Hematopoietic multipotent progenitor cell treated with erythropoietin and hydrocortisone succinate and interleukin-3 and kit ligand, for 17 days (in vitro differentiated cells): ENCODE results near the gene MLLT3.
A peak's percentile ranks its signal among the peaks of the same experiment; 100 is the strongest.

ENCODE experiments used
- DNase-seq: peaks from one replicate; pipeline ENCODE4 v3.0.0-alpha.2; 2015; ENCODE audit warnings: low spot score

MLLT3 gene

DNA sequence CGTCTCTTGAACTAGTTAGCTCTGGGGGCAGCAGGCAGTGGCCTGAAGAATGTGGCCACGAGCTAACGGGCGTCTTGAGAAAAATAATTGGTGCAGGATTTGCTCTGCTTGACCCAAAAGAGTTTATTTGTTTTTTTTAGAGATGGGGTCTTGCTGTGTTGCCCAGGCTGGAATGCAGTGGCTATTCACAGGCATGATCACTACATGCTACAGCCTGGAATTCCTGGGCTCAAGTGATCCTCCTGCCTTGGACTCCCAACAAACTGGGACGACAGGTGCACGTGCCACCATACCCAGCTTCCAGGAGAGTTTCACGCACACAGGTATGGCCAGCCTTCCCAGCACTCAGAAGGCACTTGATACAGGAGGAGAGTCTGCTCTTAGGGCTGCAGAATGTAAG, 203.8 kb downstream of the MLLT3 start:
- no peak for DNase-seq

DNA sequence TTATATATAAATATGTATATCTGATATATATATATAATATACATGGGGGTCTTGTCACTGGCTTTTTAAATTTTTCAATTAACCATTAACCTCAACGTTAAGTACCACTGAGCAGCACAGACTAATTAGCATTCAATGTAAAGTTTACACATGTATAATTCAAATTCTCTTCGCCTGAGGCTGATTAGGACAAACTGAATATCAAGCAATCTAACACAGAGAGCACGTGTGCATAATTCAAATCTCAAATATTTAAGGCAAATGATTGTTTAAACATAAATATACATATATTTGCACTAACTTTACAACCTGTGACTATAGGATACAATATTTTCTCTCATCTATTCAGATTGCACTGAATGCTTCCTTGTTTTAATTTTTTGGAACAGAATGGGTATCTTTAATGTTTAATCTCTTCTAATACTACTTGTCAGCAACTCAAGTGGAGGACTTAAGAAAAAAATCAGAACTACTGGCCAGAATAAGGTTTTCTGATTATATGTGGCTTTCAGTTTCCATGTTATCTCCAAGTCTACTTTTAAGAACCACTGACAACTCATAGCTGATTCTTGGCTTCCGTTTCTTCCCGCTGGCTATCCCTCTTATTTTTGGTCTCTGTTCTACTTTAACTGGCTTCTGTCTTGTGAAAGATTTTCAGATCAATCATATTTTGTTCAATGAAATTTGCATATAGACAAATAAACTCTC, 204.8 kb downstream of the MLLT3 start:
- DNase-seq: no peak

DNA sequence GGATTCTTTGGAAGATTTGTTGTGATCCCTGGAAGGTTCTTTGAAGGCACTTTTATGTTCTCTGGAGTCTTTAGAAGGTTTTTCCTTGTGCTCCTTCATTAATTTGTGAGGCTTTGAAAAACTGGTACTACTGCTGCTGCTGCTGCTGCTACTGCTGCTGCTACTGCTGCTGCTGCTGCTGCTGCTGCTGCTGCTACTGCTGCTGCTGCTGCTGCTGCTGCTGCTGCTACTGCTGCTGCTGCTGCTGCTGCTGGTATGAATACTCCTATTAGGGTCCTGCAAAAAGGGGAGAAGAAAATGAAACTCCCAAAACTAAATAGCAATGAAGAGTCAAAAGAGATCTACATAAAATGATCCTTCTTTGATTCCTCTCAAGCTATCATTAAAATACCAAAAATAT, 208.1 kb downstream of the MLLT3 start:
- DNase-seq: no peak

DNA sequence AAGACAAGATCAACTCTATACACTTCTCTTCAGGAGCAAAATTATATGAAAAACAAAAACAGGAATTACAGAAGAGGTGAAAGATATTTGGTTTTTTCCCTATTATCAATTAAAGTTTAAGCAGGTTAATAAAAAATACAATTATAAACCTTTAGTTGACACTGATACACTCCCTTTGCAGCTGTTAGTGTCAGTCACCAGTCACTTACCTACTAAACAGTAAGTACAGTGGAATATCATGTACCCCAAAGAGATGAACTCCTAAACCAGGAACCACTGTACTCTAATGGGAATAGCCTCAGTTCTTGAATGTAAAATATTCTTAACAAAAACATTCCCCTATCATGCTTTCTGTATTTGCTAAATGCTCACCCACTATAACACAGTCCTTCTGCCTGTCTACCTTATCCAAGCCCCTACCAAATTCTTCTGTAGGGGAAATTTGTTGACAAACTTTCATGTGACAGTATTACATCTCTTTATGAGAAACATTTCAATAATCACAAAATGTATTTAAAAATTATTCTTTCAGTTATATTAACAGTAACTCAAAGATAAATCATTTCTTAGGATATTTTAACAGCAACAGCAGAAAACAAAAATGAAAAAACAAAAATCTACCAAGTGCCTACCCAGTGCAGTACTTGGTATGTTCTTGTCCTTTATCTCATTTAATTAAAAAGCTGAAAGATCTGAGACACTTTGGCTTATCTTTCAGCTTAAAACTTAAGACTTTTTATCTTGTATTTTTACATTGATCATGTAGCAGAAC, 212.8 kb downstream of the MLLT3 start:
- no peak for DNase-seq

DNA sequence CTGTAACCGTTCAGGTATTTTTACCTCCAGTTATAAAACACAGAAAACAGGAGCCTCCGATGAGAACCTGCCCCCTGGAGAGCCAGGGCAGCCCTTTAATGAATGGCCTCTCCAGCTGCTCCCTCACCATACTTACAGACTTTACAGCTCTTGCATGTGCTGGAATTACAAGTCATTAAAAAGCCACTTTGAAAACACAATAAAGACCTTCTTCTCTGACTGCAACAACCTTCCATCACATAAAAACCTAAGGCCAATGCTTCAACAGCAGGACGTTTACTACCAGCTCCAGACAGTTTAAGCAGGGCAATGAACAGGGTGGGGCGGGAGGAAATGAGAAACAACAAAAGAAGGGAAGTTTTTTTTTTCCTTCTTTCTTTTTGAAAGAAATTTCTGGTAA, 213.8 kb downstream of the MLLT3 start:
- no peak for DNase-seq

DNA sequence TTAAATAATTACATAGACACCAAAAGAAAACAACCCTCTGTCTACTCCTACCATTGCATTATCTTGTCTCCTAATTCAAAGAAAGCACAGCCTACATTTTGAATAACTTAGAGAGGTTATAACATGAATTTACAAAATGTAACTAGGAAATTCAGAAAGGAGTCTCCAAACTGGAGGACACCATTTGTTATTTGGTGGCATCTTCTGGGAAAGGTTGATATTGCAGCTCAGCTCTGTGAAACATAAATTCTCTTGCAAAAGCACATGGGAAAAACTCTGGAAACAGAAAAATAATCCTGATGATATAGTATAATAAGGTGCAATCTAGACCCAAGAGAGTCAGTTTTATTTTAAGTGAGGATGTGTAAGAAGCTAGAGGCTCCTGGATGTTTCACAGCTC, 215.3 kb downstream of the MLLT3 start:
- peak; percentile 44 for DNase-seq

DNA sequence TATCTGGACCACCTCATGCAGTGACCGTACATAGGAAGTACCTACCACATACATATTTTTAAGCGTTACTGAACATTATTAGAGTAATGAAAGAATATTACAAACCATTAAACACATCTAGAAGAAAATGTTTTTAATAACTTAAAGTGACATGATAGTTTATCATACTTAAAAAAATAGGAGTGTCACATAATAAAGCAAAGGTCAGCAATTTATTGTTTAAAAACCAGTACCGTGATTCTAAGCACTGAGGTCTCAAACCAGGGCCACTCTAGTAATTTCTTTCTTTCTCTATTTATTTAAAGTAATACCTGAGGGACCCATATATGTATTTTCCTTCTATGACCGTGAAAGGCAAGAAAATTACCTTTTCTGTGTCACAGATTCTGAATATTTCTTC, 216.0 kb downstream of the MLLT3 start:
- DNase-seq: no peak

DNA sequence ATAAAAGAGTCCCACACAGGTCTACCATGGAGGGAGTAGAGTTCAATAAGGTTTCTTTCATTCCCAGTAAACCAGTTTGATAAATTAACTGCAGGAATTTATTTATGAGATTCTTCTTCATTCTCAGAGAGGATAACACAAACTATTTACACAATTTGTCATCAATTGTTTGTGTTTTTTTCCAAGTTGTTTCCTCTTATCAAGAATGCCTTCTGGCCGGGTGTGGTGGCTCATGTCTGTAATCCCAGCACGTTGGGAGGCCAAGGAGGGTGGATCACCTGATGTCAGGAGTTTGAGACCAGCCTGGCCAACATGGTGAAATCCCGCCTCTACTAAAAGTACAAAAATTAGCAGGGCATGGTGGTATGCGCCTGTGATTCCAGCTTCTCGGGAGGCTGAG, 216.7 kb downstream of the MLLT3 start:
- DNase-seq: peak; percentile 45

DNA sequence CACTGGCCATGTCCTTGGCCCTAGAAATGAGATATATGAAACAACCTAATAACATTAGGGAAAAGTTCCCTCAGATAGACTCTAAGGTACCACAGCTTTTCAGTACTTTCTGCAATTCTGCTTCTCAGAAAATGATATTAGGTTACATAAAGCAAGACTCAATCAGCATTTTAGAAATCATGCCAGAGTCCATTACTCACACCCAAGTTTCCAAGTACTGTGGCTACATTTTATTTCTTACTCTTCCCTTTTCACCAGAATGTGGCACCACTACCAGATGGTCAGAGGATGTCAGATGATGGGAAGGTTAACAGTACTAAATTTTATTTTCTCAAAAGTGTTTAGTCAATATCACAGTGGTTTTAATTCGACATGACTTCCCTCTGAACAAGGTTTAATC, 217.2 kb downstream of the MLLT3 start:
- no peak for DNase-seq

DNA sequence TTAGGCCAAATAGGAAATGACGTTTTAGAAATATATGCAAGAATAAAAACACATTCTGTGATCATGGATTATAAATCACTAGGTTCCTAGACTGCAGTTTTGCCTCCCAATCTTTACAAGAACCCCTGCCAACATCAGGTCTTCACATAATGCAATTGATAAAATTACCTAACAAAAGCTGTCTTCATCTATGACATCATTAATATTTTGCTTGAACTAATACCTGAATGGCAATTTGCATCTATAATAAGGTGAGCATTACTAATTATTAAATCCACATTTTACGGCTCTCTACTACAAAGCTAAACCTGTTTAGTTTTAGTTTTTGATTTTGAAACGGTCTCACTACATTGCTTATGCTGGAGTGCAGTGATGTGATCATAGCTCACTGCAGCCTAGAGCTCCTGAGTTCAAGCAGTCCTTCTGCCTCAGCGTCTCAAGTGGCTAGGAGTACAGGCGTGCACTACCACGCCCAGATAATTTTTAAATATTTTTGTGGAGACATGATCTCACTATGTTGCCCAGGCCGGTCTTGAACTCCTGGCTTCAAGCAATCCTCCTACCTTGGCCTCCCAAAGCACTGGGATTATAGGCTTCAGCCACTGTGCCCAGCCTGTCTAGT, 218.0 kb downstream of the MLLT3 start:
- DNase-seq: no peak

DNA sequence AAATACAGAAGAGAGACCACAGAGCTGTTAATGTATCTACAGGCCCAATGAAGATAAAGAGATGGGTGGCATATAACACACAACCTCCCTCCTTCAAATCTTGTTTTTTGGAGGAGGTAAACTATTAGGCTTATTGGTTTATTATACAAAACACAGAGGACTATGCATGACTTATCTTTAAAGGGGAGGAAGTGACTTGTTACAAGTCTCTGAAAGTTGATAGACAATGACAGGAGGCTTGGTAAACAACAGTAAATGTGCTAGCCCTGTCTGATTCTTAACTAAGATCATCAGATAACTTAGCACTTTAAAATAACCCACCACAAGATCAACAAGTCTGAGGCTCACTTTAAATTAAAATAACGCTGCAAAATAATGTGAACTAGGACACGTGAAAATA, 219.0 kb downstream of the MLLT3 start:
- no peak for DNase-seq

DNA sequence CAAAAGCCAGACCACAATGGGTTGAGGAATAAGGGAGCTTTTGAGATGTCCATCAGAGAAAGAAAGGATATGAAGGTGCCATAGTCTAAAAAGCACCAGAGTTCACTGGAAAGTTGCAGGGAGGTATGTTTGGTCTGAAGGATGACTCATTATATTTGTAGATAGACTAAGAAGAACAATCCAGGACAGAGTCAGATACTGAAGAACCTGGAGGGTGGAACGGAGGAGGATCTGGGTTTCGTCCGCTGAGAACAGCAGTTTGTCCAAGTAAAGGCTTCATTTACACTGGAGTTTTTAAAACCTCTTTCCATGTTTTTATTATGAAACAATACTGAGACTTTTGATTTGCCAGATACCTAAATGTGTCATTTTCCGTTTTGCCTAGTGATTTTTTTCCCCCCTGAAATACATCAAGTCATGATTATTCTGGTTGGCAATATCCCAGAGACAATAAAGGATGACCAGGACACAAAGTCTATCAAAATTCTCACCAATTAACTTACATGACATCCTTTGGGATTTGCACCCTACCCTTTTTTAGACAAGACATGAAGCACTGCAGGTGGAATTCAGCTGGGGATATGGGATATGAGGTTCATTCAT, 219.9 kb downstream of the MLLT3 start:
- no peak for DNase-seq

DNA sequence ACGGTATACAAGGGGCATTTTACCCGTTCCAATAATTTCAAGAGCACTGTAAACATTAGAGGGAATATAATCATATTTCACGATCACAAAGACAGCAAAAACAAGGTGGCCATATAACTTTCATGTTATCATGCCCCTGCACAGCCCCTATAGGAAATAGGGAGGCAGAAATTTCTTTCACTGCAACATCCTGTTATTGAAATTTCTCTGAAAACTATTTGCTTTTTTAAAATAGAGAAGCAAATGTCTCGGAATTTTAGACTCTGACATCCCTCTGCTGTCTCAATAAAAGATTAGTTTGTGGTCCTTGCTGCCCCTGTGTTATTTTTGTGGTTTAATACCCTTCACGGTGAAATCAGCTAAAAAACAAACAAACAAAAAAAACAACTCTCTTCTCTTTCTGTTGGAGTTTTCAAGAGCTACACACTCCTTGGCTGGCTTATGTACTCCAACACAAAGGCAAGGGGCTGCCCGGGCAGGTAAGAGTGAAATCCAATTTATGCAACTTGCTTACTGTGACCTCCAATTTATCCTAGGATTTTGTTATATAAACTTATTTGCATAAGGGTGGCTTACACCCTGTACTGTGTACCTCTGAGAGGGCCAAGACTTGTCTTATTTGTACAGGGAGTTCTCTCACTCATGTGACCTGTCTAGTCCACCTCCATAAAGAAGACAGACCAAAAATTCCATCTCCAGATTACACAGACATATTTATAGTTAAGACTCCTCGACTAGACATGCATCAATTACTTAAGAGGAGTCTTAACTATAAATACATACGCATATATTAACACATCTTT, 223.6 kb downstream of the MLLT3 start:
- no peak for DNase-seq

DNA sequence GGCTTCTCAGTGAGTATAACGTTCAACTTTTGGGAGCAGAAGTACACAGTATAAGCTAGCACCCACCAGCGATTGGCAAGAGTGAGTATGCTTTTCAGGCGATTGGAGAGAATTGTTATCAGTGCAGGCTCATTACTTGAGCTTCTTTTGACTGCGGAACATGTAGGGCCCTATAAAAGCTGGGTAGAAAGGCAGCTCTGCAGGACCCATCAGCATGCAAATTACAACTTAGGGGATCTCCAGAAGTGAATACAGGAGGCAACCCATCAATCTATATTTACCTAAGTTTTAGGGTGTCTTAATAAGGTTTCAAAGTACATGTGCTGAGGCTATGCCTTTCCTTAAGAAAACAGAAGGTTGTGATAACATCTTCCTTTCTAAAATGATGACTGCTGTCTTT, 225.0 kb downstream of the MLLT3 start:
- no peak for DNase-seq

DNA sequence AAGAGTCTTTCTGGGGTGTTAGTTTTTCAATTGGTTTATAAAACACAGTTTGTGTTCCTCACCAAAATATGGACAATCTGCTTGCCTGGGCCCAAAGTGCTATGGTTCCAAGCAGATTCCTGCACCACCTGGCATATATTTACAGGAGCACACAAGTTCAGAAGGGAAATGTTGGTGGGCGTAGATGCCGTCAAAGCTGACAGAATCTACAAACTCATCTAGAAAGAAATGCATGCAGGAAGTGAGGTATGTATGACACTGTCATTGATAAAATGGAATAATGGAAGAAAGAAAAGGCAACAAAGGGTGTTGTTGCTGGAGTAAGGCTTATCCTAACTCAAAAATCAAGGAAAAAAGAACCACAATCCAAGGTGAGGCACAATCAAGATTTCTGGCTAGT, 225.8 kb downstream of the MLLT3 start:
- no peak for DNase-seq

DNA sequence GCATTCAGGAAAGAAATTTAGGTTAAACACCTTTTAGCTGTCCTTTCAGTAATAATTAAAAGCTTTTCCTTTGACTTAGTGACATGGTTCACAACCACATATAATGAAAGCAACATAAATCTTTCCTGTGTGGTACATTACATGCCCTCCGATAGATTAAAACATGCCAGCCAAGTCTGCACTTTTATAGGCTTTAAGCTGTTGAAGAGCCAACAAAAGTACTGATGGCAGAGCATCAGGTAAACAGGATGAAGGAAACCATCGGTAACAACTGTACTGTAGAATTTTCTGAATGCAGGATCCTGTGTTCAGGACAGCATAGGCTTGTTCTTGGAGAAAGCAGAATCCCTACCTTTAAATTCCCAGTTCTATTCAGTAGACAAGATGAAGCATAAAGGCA, 226.6 kb downstream of the MLLT3 start:
- no peak for DNase-seq

DNA sequence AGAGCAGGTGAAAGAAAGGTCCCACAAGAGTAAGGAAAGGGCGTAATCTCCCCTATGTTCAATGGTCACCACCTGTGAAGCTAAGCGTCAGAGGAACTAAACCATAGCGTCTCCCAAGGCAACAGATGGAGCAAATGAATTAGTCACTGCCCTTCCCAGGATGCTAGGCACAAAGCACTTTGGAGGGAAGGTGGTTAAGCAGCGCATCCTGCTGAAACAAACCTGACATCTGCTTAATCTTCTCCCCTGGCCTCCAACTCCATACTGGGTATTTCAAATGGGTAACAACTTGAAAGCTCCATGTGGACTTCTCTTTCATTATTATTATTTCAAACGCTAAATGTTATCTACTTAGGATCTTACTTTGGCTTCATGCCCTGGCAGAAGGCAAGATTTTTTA, 227.3 kb downstream of the MLLT3 start:
- no peak for DNase-seq

DNA sequence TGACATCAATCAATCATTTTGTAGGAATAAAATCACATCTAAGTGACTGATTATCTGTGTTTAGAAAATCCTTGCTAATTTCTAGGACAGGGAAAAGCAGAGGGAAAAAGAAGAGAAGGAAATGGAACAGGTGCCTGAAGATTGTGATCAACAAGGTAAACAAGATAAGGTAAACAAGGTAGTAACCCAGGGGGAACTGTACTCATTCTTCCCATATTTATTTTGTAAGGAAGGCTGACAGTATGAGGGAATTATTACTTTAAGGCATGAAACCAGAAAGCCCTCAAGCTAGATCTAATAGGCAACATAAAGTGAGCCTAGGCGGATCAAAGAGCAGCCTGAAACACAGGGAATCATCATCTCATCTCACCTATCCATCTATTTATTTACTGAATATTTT, 231.1 kb downstream of the MLLT3 start:
- DNase-seq: no peak

DNA sequence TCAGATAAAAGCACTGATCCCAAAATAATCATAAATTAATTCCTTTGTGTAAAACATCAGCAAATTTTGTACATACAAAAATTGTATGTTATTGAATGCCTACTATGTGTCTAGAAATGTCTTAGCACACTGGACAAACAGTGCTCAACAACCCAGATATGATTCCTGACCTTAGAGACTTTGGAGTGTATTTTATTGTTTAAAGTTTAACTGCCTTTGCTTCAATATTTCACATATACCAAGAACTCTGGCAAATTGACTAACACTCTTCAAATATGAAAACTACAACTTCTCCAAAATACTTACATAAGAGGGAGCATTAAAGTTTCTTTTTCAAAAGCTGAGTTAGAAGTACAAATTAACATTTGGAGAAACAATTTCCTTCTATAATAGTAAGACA, 231.9 kb downstream of the MLLT3 start:
- no peak for DNase-seq

DNA sequence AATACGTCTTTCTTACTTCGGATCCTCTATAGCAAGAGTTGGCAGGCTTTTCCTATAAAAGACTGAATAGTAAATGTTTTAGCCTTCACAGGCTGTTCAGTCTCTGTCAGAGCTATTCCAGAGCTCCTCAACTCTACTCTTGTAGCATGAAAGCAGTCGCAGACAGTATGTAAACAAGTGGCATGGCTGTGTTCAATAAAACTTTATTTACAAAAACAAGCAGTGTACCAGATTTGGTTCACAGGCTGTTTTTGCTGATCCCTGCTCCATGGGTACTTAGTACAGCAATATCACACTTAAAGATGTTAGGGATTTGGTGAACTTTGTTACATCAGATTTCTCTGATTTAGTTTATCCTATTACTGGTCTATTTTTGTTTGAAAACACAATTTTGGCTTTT, 235.2 kb downstream of the MLLT3 start:
- DNase-seq: no peak

DNA sequence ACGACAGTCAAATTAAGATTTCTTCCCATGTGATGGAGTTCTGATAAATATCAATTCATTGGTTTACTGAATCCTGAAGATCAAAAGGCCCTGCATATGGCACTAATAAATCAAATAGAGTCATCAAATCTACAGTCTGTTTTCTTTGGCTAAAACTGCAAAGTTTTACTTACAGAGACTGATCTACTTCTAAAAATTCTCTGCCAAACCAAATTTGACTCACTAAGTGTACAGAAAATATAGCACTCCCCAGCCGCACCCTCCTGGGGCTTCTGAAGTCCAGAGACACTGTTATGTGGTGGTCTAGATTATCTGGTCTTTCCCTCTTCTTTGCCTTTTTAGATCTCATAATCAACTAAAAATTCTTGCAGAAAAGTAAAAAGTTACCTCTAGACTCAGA, 237.7 kb downstream of the MLLT3 start:
- no peak for DNase-seq

DNA sequence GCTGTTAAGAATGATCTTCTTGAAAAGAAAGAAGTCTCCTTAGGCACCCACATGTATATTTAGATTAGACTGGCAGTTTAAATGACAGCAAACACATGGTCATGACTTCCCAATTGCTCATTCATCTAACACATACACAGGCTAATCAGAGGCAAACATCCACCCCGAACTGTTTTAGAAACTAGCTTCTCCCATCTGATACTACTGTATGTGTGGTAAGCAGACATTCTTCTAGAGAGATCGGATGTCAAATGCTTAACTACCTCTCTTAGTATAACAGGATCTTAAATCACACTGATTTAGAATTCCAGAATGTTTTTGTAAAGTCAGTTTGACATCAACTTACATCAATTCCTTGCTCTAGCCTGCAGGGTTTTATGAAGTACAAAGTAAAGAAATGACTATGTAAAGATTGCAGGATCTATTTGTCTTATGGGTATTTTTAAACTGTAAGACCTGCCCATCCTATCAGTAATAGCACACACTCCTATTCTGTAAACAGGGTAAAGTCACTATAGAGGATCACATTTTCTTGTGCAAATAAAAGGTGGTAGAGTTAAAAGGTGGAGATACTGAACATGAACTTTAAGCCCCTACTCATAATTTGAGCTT, 239.7 kb downstream of the MLLT3 start:
- peak; percentile 75 for DNase-seq
